Mesenchymal stem cell (in vitro differentiated cells and primary cell): Measurements from ENCODE around the gene NCF1. TPM values are rescaled to one million over a fixed set of nuclear protein-coding genes. Genes with fewer than 3 reads are reported as not detected.
"Not testable (repeated sequence)": the region's sequence is repeated elsewhere in the genome, so short reads cannot be mapped to it uniquely, and the experiment has no call there.

Source experiments
- DNase-seq: peaks from one replicate; pipeline ENCODE4 v3.0.0-alpha.2; 2013
- H2AFZ ChIP-seq: one replicate; pipeline ENCODE4 v1.6.1; 2013; ENCODE audit warnings: low read depth, mild to moderate bottlenecking, control low read depth, inconsistent platforms, low read length, moderate library complexity
- H2AK5ac ChIP-seq: 2 replicates; pipeline ENCODE4 v1.6.1; 2013; ENCODE audit warnings: low read length, moderate library complexity, mild to moderate bottlenecking, inconsistent platforms; ENCODE audit not compliant: severe bottlenecking
- H2BK120ac ChIP-seq: one replicate; pipeline ENCODE4 v1.6.1; 2013; ENCODE audit warnings: low read depth, mild to moderate bottlenecking, inconsistent platforms, low read length, moderate library complexity
- H2BK12ac ChIP-seq, 2 experiments: one replicate each; pipeline ENCODE4 v1.6.1; 2013; ENCODE audit warnings: inconsistent platforms in 2 of 2, low read length in 2 of 2, mild to moderate bottlenecking in 2 of 2, moderate library complexity in 2 of 2, control low read depth in 1 of 2
- H2BK15ac ChIP-seq: one replicate; pipeline ENCODE4 v1.6.1; 2013; ENCODE audit warnings: mild to moderate bottlenecking, low read depth, inconsistent platforms; ENCODE audit not compliant: poor library complexity, severe bottlenecking
- H2BK5ac ChIP-seq: 2 replicates; pipeline ENCODE4 v1.6.1; 2013; ENCODE audit warnings: low read depth, mild to moderate bottlenecking, low read length, control low read depth, inconsistent platforms; ENCODE audit not compliant: poor library complexity, severe bottlenecking
- H3K14ac ChIP-seq, 2 experiments: one replicate each; pipeline ENCODE4 v1.6.1; 2013; ENCODE audit warnings: inconsistent platforms in 2 of 2, low read length in 2 of 2, control low read depth in 1 of 2, mild to moderate bottlenecking in 1 of 2, moderate library complexity in 1 of 2
- H3K18ac ChIP-seq, 2 experiments: one replicate each; pipeline ENCODE4 v1.6.1; 2013; ENCODE audit warnings: inconsistent platforms in 2 of 2, low read length in 2 of 2, control low read depth in 1 of 2, low read depth in 1 of 2, mild to moderate bottlenecking in 1 of 2
- H3K23ac ChIP-seq, 2 experiments: one replicate each; pipeline ENCODE4 v1.6.1; 2013; ENCODE audit warnings: inconsistent platforms in 2 of 2, low read length in 2 of 2, mild to moderate bottlenecking in 2 of 2, moderate library complexity in 2 of 2, control low read depth in 1 of 2
- H3K27ac ChIP-seq: 2 replicates; pipeline ENCODE4 v1.5.1; 2013; ENCODE audit warnings: mild to moderate bottlenecking, moderate library complexity, low read length, control low read depth, inconsistent platforms; ENCODE audit not compliant: poor library complexity, severe bottlenecking
- H3K27me3 ChIP-seq, 2 experiments: 2 replicates each; pipeline versions ENCODE4 v1.6.1 to v1.7.0; 2013; ENCODE audit warnings: low read length in 2 of 2, mild to moderate bottlenecking in 2 of 2, moderate library complexity in 2 of 2, control low read depth in 1 of 2, inconsistent platforms in 1 of 2; ENCODE audit not compliant: control insufficient read depth in 1 of 2, insufficient read depth in 1 of 2
- H3K36me3 ChIP-seq, 2 experiments: 2 replicates each; pipeline versions ENCODE4 v1.6.1 to v1.7.0; 2013; ENCODE audit warnings: low read length in 2 of 2, control low read depth in 1 of 2, inconsistent platforms in 1 of 2, low read depth in 1 of 2, mild to moderate bottlenecking in 1 of 2; ENCODE audit not compliant: insufficient read depth in 2 of 2, control insufficient read depth in 1 of 2
- H3K4ac ChIP-seq, 2 experiments: one replicate each; pipeline ENCODE4 v1.6.1; 2013; ENCODE audit warnings: inconsistent platforms in 2 of 2, low read length in 2 of 2, mild to moderate bottlenecking in 2 of 2, moderate library complexity in 2 of 2, control low read depth in 1 of 2, low read depth in 1 of 2
- H3K4me1 ChIP-seq: 2 replicates; pipeline ENCODE4 v1.6.1; 2013; ENCODE audit warnings: low read depth, low read length, control low read depth; ENCODE audit not compliant: control insufficient read depth, insufficient read depth
- H3K4me2 ChIP-seq: 2 replicates; pipeline ENCODE4 v1.6.1; 2013; ENCODE audit warnings: low read length, mild to moderate bottlenecking, inconsistent platforms; ENCODE audit not compliant: poor library complexity, severe bottlenecking
- H3K4me3 ChIP-seq, 2 experiments: 2 replicates each; pipeline versions ENCODE4 v1.5.1 to v1.7.0; 2013; ENCODE audit warnings: low read length in 2 of 2, mild to moderate bottlenecking in 2 of 2, control low read depth in 1 of 2, low read depth in 1 of 2; ENCODE audit not compliant: insufficient read depth in 1 of 2
- H3K79me1 ChIP-seq: replicated peaks from 2 replicates; pipeline ENCODE4 v1.6.1; 2013; ENCODE audit warnings: mild to moderate bottlenecking, control low read depth, low read length, inconsistent platforms; ENCODE audit not compliant: poor library complexity, severe bottlenecking
- H3K9ac ChIP-seq: 2 replicates; pipeline ENCODE4 v1.7.0; 2013; ENCODE audit warnings: mild to moderate bottlenecking, low read length, moderate library complexity
- H3K9me3 ChIP-seq: 2 replicates; pipeline ENCODE4 v1.7.0; 2013; ENCODE audit warnings: mild to moderate bottlenecking, low read length; ENCODE audit not compliant: control insufficient read depth
- H4K8ac ChIP-seq: one replicate; pipeline ENCODE4 v1.6.1; 2013; ENCODE audit warnings: inconsistent platforms, mild to moderate bottlenecking, low read length, moderate library complexity
- H4K91ac ChIP-seq: one replicate; pipeline ENCODE4 v1.6.1; 2013; ENCODE audit warnings: mild to moderate bottlenecking, low read length, inconsistent platforms
- WGBS: methylation state at CpG from one replicate; pipeline ENCODE4 v1.1.7; 2013; ENCODE audit warnings: mixed read lengths; 5-methylcytosine and 5-hydroxymethylcytosine counted together
- polyA plus RNA-seq, 2 experiments: library from polyadenylated mRNA; stranded (reverse); fragments of 200-250 nt; gene quantifications; one replicate each; pipeline ENCODE4 v1.2.3, GENCODE V29; 2013

NCF1 gene
- polyA plus RNA-seq (2013, experiment 1 of 2), result not detected
- 0.03 TPM for polyA plus RNA-seq (2013, experiment 2 of 2)

DNA sequence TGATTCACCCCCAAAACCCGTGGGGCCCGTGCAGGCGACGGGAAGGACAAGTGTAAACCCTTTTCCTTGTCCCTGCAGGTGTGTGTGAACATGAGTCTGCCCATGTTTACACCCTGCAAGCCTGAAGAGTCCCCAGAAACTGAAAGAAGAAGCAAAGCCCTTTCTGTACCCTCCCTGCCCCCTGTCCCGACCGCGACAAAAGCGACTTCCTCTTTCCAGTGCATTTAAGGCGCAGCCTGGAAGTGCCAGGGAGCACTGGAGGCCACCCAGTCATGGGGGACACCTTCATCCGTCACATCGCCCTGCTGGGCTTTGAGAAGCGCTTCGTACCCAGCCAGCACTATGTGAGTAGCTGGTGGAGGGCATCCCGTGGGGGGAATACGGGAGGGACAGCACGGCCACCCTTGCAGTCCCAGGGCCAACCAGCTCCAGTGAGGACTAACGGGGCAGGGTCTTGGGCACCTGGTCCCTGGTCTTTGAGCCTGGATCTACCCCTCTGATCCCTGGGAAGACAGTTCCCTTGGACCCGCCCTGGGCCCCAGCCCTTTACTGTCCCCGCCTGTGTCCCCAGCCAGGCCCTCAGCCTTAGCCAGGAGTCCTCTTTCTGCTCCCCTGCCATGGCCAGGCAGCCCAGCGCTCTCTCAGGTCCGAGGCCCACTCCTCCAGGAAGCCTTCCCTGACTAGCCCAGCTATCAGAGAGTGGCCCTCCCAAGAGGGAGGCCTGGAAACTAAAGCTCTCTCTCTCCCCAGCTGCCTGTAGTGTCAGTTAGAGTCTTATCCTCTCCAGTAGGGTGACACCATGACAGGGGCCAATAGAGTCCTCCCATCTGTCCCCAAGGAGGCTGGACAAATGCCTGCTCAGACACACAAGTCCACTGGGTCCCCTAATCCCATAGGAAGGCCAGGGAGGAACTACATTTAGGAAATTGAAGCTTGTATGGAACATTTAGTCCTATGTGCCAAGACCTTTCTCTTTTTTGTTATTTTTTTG is at the start of gene NCF1:
Gene NCF1, plus strand, starts transcription at position 252 of the 991 bp plus-strand sequence. Its CDS starts 21 bp downstream, at position 273.
- H2BK120ac ChIP-seq, H3K79me1 ChIP-seq, H3K9ac ChIP-seq, H4K91ac ChIP-seq, H2AK5ac ChIP-seq, H3K23ac ChIP-seq, H3K4me1 ChIP-seq, H3K4me2 ChIP-seq, H3K18ac ChIP-seq, H3K27me3 ChIP-seq, H2BK5ac ChIP-seq, H3K36me3 ChIP-seq, H4K8ac ChIP-seq, DNase-seq, H3K14ac ChIP-seq, H2AFZ ChIP-seq, H3K4me3 ChIP-seq, H3K27ac ChIP-seq, H3K4ac ChIP-seq, H2BK15ac ChIP-seq, H3K9me3 ChIP-seq, H2BK12ac ChIP-seq: not testable (repeated sequence)
- no CpG with 5 or more reads among the region's 21 CpGs for WGBS

DNA sequence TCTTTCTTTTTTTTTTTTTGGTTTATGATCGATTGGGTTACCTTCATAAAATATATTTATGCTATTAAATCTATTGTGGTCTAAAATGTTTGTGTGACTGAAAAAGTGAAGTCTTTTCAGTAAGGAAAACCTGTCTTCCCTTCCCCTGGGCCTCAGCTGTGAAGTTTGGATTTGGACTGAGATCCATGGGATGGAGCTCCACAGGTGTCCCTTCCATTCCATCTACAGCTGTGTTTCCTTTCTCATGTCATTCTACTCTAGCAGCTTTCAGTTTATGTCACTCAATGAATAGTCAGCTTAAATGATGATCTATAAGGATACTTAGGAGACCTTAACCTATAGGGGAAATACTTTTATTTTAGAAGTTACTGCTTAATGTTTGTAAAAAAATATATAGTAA is 48.0 kb upstream of the NCF1 start:
- Histone ChIP-seq H3K36me3 (peaks cover 14 to 39% of the 10 kb centered on the region in 2 experiments), H3K18ac (no peak overlapping the region), H2AFZ (no peak overlapping the region), H3K9me3 (no peaks in the 10 kb centered on the region), H3K4me2 (no peak overlapping the region), H3K14ac (no peak overlapping the region), H3K4me1 (peaks cover 1% of the 10 kb centered on the region), H4K8ac (no peak overlapping the region), H3K9ac (no peak overlapping the region), H3K4me3 (no peak overlapping the region), H2BK15ac (no peak overlapping the region), H4K91ac (no peak overlapping the region), H3K79me1 (peaks cover 12% of the 10 kb centered on the region), H3K4ac (no peak overlapping the region), H3K27ac (no peak overlapping the region), H2BK5ac (no peak overlapping the region), H3K27me3 (no peaks in the 10 kb centered on the region), H2BK120ac (no peak overlapping the region), H3K23ac (no peak overlapping the region), H2BK12ac (no peak overlapping the region), H2AK5ac (no peak overlapping the region)
- WGBS, result no CpG with 5 or more reads among the region's 1 CpG
- DNase-seq, result no peak

GRCh38 chr7:74726309-74727101 is 47.3 kb upstream of the NCF1 start:
- no peak overlapping the region for H3K4me3 ChIP-seq
- H3K36me3 ChIP-seq, result peaks cover 11 to 33% of the 10 kb centered on the region in 2 experiments
- H3K14ac ChIP-seq, result no peak overlapping the region
- no peak overlapping the region for H3K4ac ChIP-seq
- H2AFZ ChIP-seq, result no peak overlapping the region
- H3K18ac ChIP-seq, result no peak overlapping the region
- no peak for DNase-seq
- H3K9me3 ChIP-seq, result no peaks in the 10 kb centered on the region
- H3K27ac ChIP-seq, result no peak overlapping the region
- no peak overlapping the region for H2BK5ac ChIP-seq
- no peak overlapping the region for H2BK120ac ChIP-seq
- no peak overlapping the region for H2AK5ac ChIP-seq
- no peak overlapping the region for H3K4me2 ChIP-seq
- H3K9ac ChIP-seq, result no peak overlapping the region
- H3K23ac ChIP-seq, result no peak overlapping the region
- no peak overlapping the region for H4K8ac ChIP-seq
- no peak overlapping the region for H2BK12ac ChIP-seq
- no peak overlapping the region for H4K91ac ChIP-seq
- peaks cover 1% of the 10 kb centered on the region for H3K4me1 ChIP-seq
- no peak overlapping the region for H2BK15ac ChIP-seq
- no peaks in the 10 kb centered on the region for H3K27me3 ChIP-seq
- WGBS, result over 99% methylated on average over 6 of the region's 8 CpGs
- peaks cover 12% of the 10 kb centered on the region for H3K79me1 ChIP-seq

DNA sequence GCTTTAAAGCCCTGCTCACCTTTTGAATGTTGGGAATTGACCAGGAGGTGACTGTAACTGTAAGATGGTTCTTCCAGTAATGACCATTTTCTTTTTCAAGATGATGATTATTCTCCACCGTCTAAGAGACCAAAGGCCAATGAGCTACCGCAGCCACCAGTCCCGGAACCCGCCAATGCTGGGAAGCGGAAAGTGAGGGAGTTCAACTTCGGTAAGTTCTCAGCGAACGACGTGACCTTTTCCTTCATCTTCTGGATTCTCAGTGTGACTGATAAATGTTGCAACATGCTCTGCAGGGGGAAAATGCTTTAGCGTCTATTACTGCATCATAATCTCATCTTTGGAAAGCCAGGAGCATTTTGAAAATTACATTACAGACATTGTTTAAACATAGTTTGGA is 45.1 kb upstream of the NCF1 start:
- not testable (repeated sequence) for H3K27ac ChIP-seq, H2BK120ac ChIP-seq, H3K14ac ChIP-seq, H3K79me1 ChIP-seq, H3K4me2 ChIP-seq, H2AFZ ChIP-seq, H3K23ac ChIP-seq, H2BK12ac ChIP-seq, H2BK5ac ChIP-seq, DNase-seq, H4K8ac ChIP-seq, H3K4me3 ChIP-seq, H3K4me1 ChIP-seq, H3K27me3 ChIP-seq, H3K9me3 ChIP-seq, H2AK5ac ChIP-seq, H2BK15ac ChIP-seq, H3K18ac ChIP-seq, H4K91ac ChIP-seq, H3K9ac ChIP-seq, H3K4ac ChIP-seq
- peaks cover 6 to 19% of the 10 kb centered on the region in 2 experiments for H3K36me3 ChIP-seq
- WGBS, result no CpG with 5 or more reads among the region's 10 CpGs
